Peyer's patch (tissue), 4 donors: ENCODE results near the gene MRPL12.
A peak's percentile ranks its signal among the peaks of the same experiment; 100 is the strongest.

Experiments used
- POLR2A ChIP-seq, 2 donors: fragments of 450-650 bp; IDR thresholded peaks; one replicate each; pipeline ENCODE4 v1.5.1; 2017; ENCODE audit warnings: antibody characterized with exemption in 2 of 2, mild to moderate bottlenecking in 2 of 2, moderate library complexity in 2 of 2
- TF ChIP-seq, protein P1 (sequence below), 6 experiments: fragments of 450-650 bp in 4 of 6; fragments of 200-600 bp in 2 of 6; sonication (generic) in 1 of 6; IDR thresholded peaks; one replicate each; pipeline ENCODE4 v1.5.1; 2017 to 2019; ENCODE audit warnings: antibody characterized with exemption in 6 of 6, mild to moderate bottlenecking in 3 of 6, moderate library complexity in 1 of 6

- peak; percentile 79 to 83 for TF ChIP-seq POLR2A (IDR thresholded peaks at IDR 0.05)
- TF ChIP-seq, protein P1, sequence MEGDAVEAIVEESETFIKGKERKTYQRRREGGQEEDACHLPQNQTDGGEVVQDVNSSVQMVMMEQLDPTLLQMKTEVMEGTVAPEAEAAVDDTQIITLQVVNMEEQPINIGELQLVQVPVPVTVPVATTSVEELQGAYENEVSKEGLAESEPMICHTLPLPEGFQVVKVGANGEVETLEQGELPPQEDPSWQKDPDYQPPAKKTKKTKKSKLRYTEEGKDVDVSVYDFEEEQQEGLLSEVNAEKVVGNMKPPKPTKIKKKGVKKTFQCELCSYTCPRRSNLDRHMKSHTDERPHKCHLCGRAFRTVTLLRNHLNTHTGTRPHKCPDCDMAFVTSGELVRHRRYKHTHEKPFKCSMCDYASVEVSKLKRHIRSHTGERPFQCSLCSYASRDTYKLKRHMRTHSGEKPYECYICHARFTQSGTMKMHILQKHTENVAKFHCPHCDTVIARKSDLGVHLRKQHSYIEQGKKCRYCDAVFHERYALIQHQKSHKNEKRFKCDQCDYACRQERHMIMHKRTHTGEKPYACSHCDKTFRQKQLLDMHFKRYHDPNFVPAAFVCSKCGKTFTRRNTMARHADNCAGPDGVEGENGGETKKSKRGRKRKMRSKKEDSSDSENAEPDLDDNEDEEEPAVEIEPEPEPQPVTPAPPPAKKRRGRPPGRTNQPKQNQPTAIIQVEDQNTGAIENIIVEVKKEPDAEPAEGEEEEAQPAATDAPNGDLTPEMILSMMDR (IDR thresholded peaks at IDR 0.05), result no peak
These were observed 36.6 kb upstream of the MRPL12 start, which contains the start of the genes CCDC137 and OXLD1 for GRCh38 chr17:81666342-81667191.
